Ovary (tissue), 3 donors: ENCODE data around the gene CFDP1.

Source experiments
- CTCF ChIP-seq, 3 donors: fragments of 450-650 bp in 2 of 3; fragments of 200-600 bp in 1 of 3; IDR thresholded peaks; one replicate each; pipeline versions ENCODE4 v1.5.1 to v1.8.0; 2016 to 2022; ENCODE audit warnings: antibody characterized with exemption in 3 of 3, mild to moderate bottlenecking in 1 of 3
- POLR2A ChIP-seq: fragments of 450-650 bp; IDR thresholded peaks from one replicate; pipeline ENCODE4 v1.6.1; 2017; ENCODE audit warnings: antibody characterized with exemption, mild to moderate bottlenecking, moderate library complexity
- donor health status: DM: no; HTN: no; CAD: no.

DNA sequence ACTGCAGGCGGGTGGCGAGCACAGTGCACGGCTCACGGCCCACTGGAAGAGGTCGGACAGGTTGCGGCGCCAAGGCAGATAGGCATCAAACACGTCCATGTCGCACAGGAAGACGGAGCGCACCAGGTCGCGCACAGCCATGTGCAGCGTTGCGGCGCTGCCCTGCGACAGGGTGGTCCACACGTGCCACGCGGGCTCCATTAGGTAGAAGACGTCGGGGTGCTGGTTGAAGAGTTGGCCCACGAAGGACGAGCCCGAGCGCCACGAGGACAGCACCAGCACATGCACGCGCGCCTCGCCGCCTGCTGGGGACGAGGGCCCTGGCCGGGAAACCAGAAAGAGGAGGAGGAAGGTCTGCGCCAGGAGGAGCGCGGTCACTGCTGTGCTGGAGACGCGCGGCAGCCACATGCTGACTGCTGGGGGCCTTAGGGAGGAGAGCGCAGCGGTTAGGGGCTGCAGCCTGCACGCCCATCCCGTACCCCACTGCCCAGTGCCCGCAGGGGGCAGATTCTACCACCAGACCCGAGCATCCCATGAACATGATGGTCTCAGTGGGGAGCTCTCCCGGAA is 46.2 kb upstream of the CFDP1 start:
- TF ChIP-seq POLR2A (no peak), CTCF (IDR thresholded peaks at IDR 0.05) (no peak)
